HepG2 (cell line): ENCODE measurements around the gene ARRDC3. TPM values are rescaled to one million over a fixed set of nuclear protein-coding genes. Genes with fewer than 3 reads are reported as not detected.

Experiments
- ATAC-seq: fragments of 200-7000 bp; cut with Tn5 transposase; 3 replicates; pipeline ENCODE4 v1.9.1; 2020; ENCODE audit warnings: mild to moderate bottlenecking, moderate library complexity
- BruUV-seq: library from RNA; stranded (reverse); fragments of 400-500 nt; replicated peaks from 2 replicates; lab custom pipeline; 2021; lab: Mats Ljungman, UMichigan
- CTCF ChIA-PET: fragments of 300-600 bp; formaldehyde crosslinking; extraction: SDS; loops from one replicate; lab custom pipeline; 2021; ENCODE audit warnings: low total read pairs, inconsistent platforms, low intra/inter-chr PET ratio; lab: Yijun Ruan, JAX
- POLR2A ChIA-PET: fragments of 350-600 bp; sonication (Branson Sonifier 250); formaldehyde crosslinking; loops from one replicate; lab custom pipeline; 2020; ENCODE audit warnings: antibody characterized with exemption, inconsistent platforms; lab: Yijun Ruan, JAX
- DNase-seq: peaks from one replicate; pipeline ENCODE4 v3.0.0-alpha.2; 2015; ENCODE audit warnings: low spot score
- FAIRE-seq: peaks from 3 replicates; lab custom pipeline; 2011; peaks lifted over from hg19 to GRCh38; lab: Jason Lieb, UNC
- H2AFZ ChIP-seq: one replicate; pipeline ENCODE4 v1.6.1; 2011; ENCODE audit warnings: low read length, inconsistent platforms
- H3K27ac ChIP-seq: fragments of 300-600 bp; 3 replicates; pipeline ENCODE4 v1.8.0; 2011; ENCODE audit warnings: mixed run types, mild to moderate bottlenecking, mixed read lengths, low read length, inconsistent platforms; ENCODE audit not compliant: insufficient read depth; ENCODE audit errors: extremely low read length
- H3K27me3 ChIP-seq, 2 experiments: fragments of 200-600 bp in 1 of 2; 2 replicates in 1 of 2; 3 replicates in 1 of 2; pipeline versions ENCODE4 v1.6.0 to v1.8.0; 2011; ENCODE audit warnings: low read length in 2 of 2, mild to moderate bottlenecking in 2 of 2, moderate library complexity in 2 of 2, inconsistent platforms in 1 of 2; ENCODE audit not compliant: insufficient read depth in 2 of 2, control insufficient read depth in 1 of 2
- H3K36me3 ChIP-seq, 2 experiments: fragments of 200-600 bp in 1 of 2; replicated peaks in 1 of 2; 2 replicates in 1 of 2; 3 replicates in 1 of 2; pipeline versions ENCODE4 v1.5.1 to v1.8.0; 2011; ENCODE audit warnings: low read length in 2 of 2, inconsistent platforms in 1 of 2; ENCODE audit not compliant: insufficient read depth in 2 of 2, control insufficient read depth in 1 of 2
- H3K4me1 ChIP-seq: 2 replicates; pipeline ENCODE4 v1.5.1; 2012; ENCODE audit warnings: low read length, inconsistent platforms; ENCODE audit not compliant: insufficient read depth
- H3K4me2 ChIP-seq: 2 replicates; pipeline ENCODE4 v1.6.0; 2011; ENCODE audit warnings: low read depth, low read length, inconsistent platforms
- H3K4me3 ChIP-seq, 3 experiments: fragments of 200-600 bp in 1 of 3; sonication (generic), shearing (Covaris generic) in 1 of 3; replicated peaks in 1 of 3; 2 replicates each; pipeline ENCODE4 v1.5.1; 2011 to 2016; ENCODE audit warnings: low read length in 3 of 3, inconsistent platforms in 2 of 3, low read depth in 2 of 3, mild to moderate bottlenecking in 2 of 3, control low read depth in 1 of 3, mixed read lengths in 1 of 3; ENCODE audit not compliant: insufficient read depth in 1 of 3
- H3K79me2 ChIP-seq: one replicate; pipeline ENCODE4 v1.6.1; 2011; ENCODE audit warnings: low read length, inconsistent platforms; ENCODE audit not compliant: insufficient read depth
- H3K9ac ChIP-seq: 2 replicates; pipeline ENCODE4 v1.6.0; 2011; ENCODE audit warnings: mild to moderate bottlenecking, low read depth, low read length, inconsistent platforms; ENCODE audit not compliant: insufficient read depth
- H3K9me3 ChIP-seq: 2 replicates; pipeline ENCODE4 v1.5.1; 2012; ENCODE audit warnings: mild to moderate bottlenecking, low read length
- H4K20me1 ChIP-seq: 2 replicates; pipeline ENCODE4 v1.6.0; 2011; ENCODE audit warnings: inconsistent platforms, mild to moderate bottlenecking, low read length, moderate library complexity; ENCODE audit not compliant: insufficient read depth
- ATF1 ChIP-seq: IDR thresholded peaks from 2 replicates; pipeline ENCODE4 v1.6.1; 2016; ENCODE audit warnings: mild to moderate bottlenecking, control low read depth
- BCLAF1 ChIP-seq: fragments of 450-650 bp; IDR thresholded peaks from 2 replicates; pipeline ENCODE4 v1.6.1; 2017; ENCODE audit warnings: mild to moderate bottlenecking
- FOXJ3 ChIP-seq: sonication (generic); formaldehyde crosslinking; IDR thresholded peaks from 2 replicates; pipeline ENCODE4 v1.4.0; 2020; ENCODE audit warnings: missing genetic modification reagents, mild to moderate bottlenecking, borderline replicate concordance
- MLLT10 ChIP-seq: sonication (generic); formaldehyde crosslinking; IDR thresholded peaks from 2 replicates; pipeline ENCODE4 v1.4.0; 2020; ENCODE audit warnings: missing genetic modification reagents
- MLX ChIP-seq: IDR thresholded peaks from 2 replicates; pipeline ENCODE4 v1.6.1; 2016
- MYPOP ChIP-seq: sonication (generic); formaldehyde crosslinking; IDR thresholded peaks from 2 replicates; pipeline ENCODE4 v1.8.1; 2023; ENCODE audit warnings: mild to moderate bottlenecking, moderate library complexity, missing genetic modification reagents
- RXRA ChIP-seq: sonication (generic); formaldehyde crosslinking; IDR thresholded peaks from 2 replicates; pipeline ENCODE4 v1.5.1; 2020; ENCODE audit warnings: missing genetic modification reagents
- ZBTB33 ChIP-seq: sonication (generic); formaldehyde crosslinking; IDR thresholded peaks from 2 replicates; pipeline ENCODE4 v1.4.0; 2020; ENCODE audit warnings: missing genetic modification reagents
- ZNF230 ChIP-seq: sonication (generic); formaldehyde crosslinking; IDR thresholded peaks from 2 replicates; pipeline ENCODE4 v1.4.0; 2020; ENCODE audit warnings: mild to moderate bottlenecking, missing genetic modification reagents
- ZNF253 ChIP-seq: sonication (generic); formaldehyde crosslinking; IDR thresholded peaks from 2 replicates; pipeline ENCODE4 v1.8.0; 2022; ENCODE audit warnings: mild to moderate bottlenecking, missing genetic modification reagents, borderline replicate concordance
- ZNF256 ChIP-seq: sonication (generic); formaldehyde crosslinking; conservative IDR thresholded peaks from 2 replicates; pipeline ENCODE4 v1.4.0; 2020; ENCODE audit warnings: missing genetic modification reagents
- ZNF704 ChIP-seq: sonication (generic); formaldehyde crosslinking; IDR thresholded peaks from 2 replicates; pipeline ENCODE4 v1.8.1; 2023; ENCODE audit warnings: mild to moderate bottlenecking, inconsistent platforms, moderate library complexity, missing genetic modification reagents, borderline replicate concordance
- ZNF775 ChIP-seq: sonication (generic); formaldehyde crosslinking; IDR thresholded peaks from 2 replicates; pipeline ENCODE4 v1.4.0; 2020; ENCODE audit warnings: missing genetic modification reagents, mild to moderate bottlenecking, moderate library complexity, borderline replicate concordance
- ZNF841 ChIP-seq: sonication (generic); formaldehyde crosslinking; IDR thresholded peaks from 2 replicates; pipeline ENCODE4 v1.8.1; 2023; ENCODE audit warnings: missing genetic modification reagents, borderline replicate concordance
- WGBS: methylation state at CpG from one replicate; pipeline ENCODE4 v1.1.6; 2017; ENCODE audit warnings: low lambda C conversion rate; 5-methylcytosine and 5-hydroxymethylcytosine counted together
- in situ Hi-C: cut with HindIII; loops from 2 replicates; pipeline ENCODE4 v1.10.0; 2017; ENCODE audit warnings: low pct_unique_long_range_greater_than_20kb; ENCODE audit not compliant: extremely low pct_ligation_motif_present
- intact Hi-C: fragments of 100-400 bp; cut with micrococcal nuclease; formaldehyde crosslinking; loops from one replicate; pipeline ENCODE4 v1.10.0; 2022; ENCODE audit not compliant: unreplicated experiment
- polyA plus RNA-seq, 8 experiments: library from polyadenylated mRNA; depleted of rRNA in 3 of 8; stranded (reverse) in 7 of 8; unstranded in 1 of 8; fragments of >200 nt; fragmentation: Illumina TruSeq in 4 of 8; extraction: Trizol in 4 of 8; gene quantifications; 2 replicates each; pipeline versions ENCODE4 v1.2.1 to v1.2.3, GENCODE V29; 2011 to 2016; ENCODE audit warnings: low read depth in 4 of 8, missing spikeins in 1 of 8, mixed read lengths in 1 of 8; ENCODE audit not compliant: insufficient read depth in 1 of 8
- total RNA-seq, 5 experiments: library from RNA; depleted of rRNA; stranded (reverse); fragments of >200 nt; fragmentation: Illumina TruSeq; extraction: Trizol; gene quantifications; 2 replicates each; pipeline ENCODE4 v1.2.3, GENCODE V29; 2016; ENCODE audit warnings: low read depth in 1 of 5

The ARRDC3 gene
- total and polyA plus RNA-seq, 2 of the 13 experiments (the other 11 are each of a cell fraction or from before 2014, with no cell fraction given), result 3.4 to 24.4 TPM

- CTCF ChIA-PET, result interaction anchor here (1.3 to 3.6 kb wide), 7 partner anchors 12 to 522 kb away, joined by 3 to 82 read pairs (median 7); no protein-coding TSS in a partner anchor
- H4K20me1 ChIP-seq, result peaks cover 12% of the 10 kb centered on the region; the same call in 1 of the 2 replicates
- H3K36me3 ChIP-seq, result no peaks in the 10 kb centered on the region
- H2AFZ ChIP-seq, result peak overlapping the region; percentile 79
- no peaks in the 10 kb centered on the region for H3K9me3 ChIP-seq
- H3K27ac ChIP-seq, result peak overlapping the region; percentile 94
- H3K9ac ChIP-seq, result peak overlapping the region; percentile 74
- FAIRE-seq (no peak), ATAC-seq (no peak), DNase-seq (peak; percentile 1)
- in situ Hi-C loops (loop anchor here (5.0 to 10.0 kb wide), 3 partner anchors 279 to 517 kb away; no protein-coding TSS in a partner anchor), intact Hi-C loops (loop anchor here (1.0 to 5.0 kb wide), 3 partner anchors 282 to 912 kb away; partner anchors contain the start of genes MBLAC2 and POLR3G)
- peaks cover 36% of the 10 kb centered on the region for H3K79me2 ChIP-seq
- POLR2A ChIA-PET, result interaction anchor here (0.7 to 2.2 kb wide), 13 partner anchors 52 to 974 kb away, joined by 3 to 13 read pairs (median 5); no protein-coding TSS in a partner anchor
- under 1% methylated on average over 7 of the region's 7 CpGs for WGBS
- BruUV-seq, result TSS peak; percentile 32
- H3K4me2 ChIP-seq, result peak overlapping the region; percentile 92
- H3K27me3 ChIP-seq, result no peaks in the 10 kb centered on the region; a peak in 2 of 5 replicates
- H3K4me1 ChIP-seq, result peaks cover 1% of the 10 kb centered on the region; the same call in 1 of the 2 replicates
- H3K4me3 ChIP-seq, result peak overlapping the region; percentile 64 to 78 (median 77)
- TF ChIP-seq MLX (CRISPR knock-in tag), result no peak
- no peak for TF ChIP-seq MLLT10 (CRISPR knock-in tag)
- TF ChIP-seq ZNF775 (CRISPR knock-in tag), result peak; percentile 24; the same call in 1 of the 2 replicates
- no peak for TF ChIP-seq BCLAF1
- TF ChIP-seq ATF1 (CRISPR knock-in tag), result peak; percentile 15; the same call in 1 of the 2 replicates
- peak; percentile 45; the same call in 1 of the 2 replicates for TF ChIP-seq FOXJ3
- no peak for TF ChIP-seq ZNF230 (CRISPR knock-in tag)
- no peak for TF ChIP-seq ZNF253
- no peak for TF ChIP-seq RXRA (CRISPR knock-in tag)
- no peak for TF ChIP-seq ZBTB33 (CRISPR knock-in tag)
- 0 out of 2 replicates have a peak, but pooled peaks have one; percentile 12 for TF ChIP-seq MYPOP
- no peak for TF ChIP-seq ZNF256 (CRISPR knock-in tag)
- TF ChIP-seq ZNF841 (CRISPR knock-in tag), result no peak
- TF ChIP-seq ZNF704 (CRISPR knock-in tag), result no peak
These were observed 811 bp upstream of the ARRDC3 start for GRCh38 chr5:91383956-91384300.
